GM19351 (cell line): Measurements from ENCODE around the gene NPM3.

Source experiments
- ATAC-seq: cut with Tn5 transposase; IDR thresholded peaks from one replicate; pipeline ENCODE4 v1.9.1; 2021; ENCODE audit warnings: mild to moderate bottlenecking, moderate library complexity; ENCODE audit not compliant: unreplicated experiment

The NPM3 gene

DNA sequence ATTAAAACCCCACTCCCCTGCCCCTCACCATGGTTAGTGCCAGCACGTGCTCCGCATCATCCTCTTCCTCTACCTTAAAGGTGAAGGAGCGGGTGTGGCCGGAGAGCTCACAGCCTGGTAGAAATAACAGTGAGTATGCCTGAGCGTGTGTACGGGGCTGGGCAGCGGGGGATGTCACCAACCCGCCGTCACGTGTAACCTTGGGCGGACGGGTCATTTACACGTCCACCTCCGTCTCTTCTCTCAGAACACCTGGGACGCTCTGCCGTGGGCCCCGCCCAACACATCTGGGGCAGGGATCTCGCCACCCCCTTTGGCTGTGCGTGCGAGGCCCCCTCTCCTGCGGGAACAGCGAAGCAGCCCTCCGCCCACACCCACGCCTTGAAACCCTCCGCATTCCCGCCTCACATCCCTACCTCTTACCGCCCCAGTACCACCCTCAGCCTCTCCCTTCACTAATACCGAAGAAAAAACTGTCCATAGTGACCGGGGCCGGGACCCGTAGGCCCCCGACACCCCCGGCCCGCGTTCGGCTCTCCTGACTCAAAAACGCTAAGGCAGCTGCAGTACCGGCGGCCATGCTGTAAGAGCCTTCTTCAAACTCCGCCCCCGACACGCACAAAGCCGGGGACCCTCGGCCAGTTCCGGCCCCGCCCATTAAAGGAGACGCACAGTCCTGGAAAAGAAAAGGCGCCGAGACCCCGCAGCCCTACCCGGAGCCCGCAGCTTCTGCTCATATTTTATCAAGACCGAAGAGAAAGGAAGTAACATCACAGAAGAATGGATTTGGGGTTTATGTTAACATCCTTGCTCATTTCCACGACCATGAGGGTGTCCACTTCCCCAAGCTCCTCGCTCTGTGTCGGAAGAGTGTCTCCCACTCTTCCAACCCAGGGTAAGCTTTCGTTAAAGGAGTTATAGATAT lies at the start of gene NPM3:
Gene NPM3 (minus strand): TSS at position 636 of the 925 bp plus-strand sequence. CDS start 56 bp downstream, at position 580.
- peak; percentile 74 for ATAC-seq

DNA sequence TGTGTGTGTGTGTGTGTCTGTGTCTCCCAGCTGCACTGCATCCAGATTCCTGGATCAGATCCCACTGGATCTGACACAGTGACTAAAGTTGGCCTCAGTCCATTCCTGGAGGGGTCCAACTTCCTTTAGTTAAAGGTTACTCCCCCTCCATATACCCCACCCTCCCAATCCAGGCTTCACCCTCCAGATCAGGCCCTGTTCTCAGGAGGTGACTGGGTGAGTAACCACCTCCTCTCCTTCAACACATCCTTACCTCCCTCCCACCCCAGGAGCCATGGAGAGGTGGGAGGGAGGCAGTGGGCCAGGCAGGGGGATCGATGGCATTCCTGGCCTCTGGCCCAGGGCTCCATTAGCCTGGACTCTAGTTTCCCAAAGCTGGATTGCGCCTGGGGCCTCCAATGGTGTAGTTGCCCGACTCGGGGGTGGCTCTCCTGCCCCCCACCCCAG lies 49.1 kb upstream of the NPM3 start:
- ATAC-seq, result no peak

DNA sequence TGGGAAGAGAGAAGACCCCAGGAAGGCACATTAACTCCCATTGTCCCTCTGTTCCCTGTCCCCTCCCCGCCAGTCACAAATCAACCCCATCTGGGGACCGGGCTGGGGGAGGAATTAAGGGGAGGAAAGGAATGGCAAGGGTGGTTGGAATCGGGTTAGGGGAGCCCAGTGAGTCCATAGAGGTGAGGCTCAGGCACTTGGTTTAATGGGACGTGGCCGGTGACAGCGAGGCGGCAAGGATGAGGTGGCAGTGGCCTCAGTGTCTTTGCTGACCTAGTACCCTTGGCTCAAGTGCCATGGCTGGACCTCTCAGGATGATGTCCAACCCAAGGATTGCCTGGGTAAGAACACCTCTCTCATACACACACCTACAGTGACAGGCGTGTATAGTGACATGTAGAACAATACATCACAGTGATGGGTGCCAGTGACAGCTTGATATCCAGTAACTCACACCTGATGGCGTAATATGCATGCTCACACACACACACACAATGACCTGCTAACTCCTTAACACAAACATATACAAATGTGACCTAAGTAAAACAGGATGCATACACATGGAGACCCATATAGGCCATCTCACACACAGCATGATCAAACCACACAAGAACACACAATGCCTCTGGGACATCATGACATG lies 48.0 kb upstream of the NPM3 start:
- ATAC-seq, result no peak

- ATAC-seq, result peak; percentile 66
These were observed 47.3 kb upstream of the NPM3 start for GRCh38 chr10:101830322-101831168.

GRCh38 chr10:101829561-101830315 lies 46.5 kb upstream of the NPM3 start:
- peak; percentile 41 for ATAC-seq

GRCh38 chr10:101828766-101829551 lies 45.7 kb upstream of the NPM3 start:
- no peak for ATAC-seq

- ATAC-seq, result no peak
These were observed 44.8 kb upstream of the NPM3 start for GRCh38 chr10:101827919-101828600.

DNA sequence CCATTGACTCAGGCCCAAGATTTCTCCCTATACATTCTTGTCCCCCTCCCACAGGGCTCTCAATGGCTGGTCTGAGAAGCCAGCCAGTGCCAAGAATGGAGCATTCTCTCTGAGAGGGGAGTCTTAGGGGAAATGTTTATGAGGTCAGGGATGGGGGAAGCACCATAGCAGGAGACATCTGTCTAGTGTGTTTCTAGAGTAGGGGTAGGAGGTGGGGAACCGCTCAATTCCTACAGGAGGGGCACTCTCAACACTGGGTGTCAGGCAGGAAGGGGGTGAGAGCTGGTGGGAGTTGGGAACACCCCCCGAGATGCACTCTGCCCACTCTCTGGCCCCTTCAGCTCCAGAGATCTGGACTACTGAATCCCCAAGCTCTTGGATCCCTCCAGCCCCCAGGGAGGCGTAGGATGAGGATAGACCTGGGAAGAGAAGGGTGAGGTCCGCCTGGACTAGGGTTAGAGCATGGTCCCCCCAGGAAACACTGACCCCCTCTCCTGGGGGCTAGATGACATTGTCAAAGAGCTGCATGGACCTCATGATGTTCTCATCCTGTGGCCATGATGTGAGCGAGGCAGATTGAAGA lies 43.7 kb upstream of the NPM3 start:
- ATAC-seq, result no peak

- no peak for ATAC-seq
These were observed 41.5 kb upstream of the NPM3 start for GRCh38 chr10:101824736-101825135.

GRCh38 chr10:101818872-101819633 lies 35.8 kb upstream of the NPM3 start:
- peak; percentile 32 for ATAC-seq

DNA sequence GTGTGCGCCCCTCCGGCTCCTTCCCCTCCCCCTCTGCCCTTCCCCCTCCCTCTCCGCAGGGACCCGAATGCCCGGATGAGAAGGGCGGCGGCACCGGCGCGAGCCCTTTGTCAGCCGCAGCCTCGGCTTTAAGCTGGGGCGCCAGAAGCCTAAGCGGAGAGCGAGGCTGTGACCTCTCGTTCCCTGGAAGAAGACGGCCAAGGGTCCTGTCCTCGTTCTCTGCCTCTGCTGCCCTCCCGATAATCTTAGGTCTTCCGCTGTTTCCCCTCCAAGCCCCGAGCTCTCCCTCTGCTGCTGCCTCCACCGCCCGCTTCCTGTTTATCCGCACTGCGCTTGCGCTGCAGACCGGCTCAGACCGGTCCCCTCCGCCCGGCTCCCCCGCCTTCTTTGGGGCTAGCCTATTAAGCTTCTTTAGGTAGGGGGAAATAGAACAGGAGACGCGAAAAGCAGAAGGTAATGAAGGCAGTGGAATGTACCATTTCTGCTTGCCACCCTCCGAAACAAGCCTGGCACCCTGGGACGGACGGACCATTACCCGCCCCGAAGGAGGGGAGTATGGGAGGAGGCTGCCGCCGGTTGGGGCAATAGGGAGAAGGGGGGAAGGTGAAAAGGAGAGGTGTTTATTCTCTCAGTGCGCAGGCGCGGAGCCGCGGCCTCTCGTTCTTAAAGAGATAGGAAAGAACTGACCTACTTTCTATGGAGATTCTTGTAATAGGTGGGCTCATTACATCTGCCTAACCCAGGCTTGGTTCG lies 35.0 kb upstream of the NPM3 start, which contains the start of gene OGA:
Gene OGA (minus strand): TSS at position 326 of the 753 bp plus-strand sequence. CDS start 422 bp downstream, outside the sequence.
- peak; percentile 81 for ATAC-seq

DNA sequence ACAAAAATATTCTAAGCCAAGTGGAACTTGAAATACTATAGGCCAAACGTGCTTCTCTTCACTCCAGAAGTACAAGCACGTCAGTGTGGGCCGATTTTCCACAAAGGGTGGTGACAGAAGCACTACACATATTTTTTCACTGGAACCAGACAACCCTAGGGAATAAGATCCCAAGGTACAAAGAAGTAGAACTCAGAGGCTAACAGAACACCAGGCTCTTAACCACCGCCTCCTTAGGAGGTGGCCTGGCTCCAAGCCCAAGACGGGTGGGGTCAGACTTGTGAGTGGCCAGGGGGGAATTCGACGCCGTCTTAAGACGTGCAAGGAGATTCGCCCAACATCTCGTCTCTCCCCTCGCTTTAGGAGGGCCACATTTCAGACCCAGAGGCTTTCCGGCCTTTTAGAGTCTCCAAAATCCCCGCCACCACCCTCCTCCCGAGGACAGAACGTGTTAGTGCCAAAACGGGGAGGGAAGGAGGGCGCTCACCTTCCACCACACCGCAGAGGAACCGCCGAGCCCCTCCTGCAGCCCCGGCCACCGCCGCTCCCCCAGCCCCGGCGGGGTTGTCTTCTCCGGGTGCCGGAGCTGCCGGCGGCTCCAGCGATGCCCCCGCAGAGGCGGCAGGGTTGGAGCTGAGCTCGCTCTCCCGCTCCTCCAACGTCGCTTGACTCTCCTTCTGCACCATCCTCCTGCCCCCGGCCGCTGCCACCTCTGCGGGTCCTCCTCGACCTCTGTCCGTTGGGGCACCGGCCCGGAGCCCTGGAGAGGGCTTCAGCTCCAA lies 34.3 kb upstream of the NPM3 start:
- ATAC-seq, result no peak

DNA sequence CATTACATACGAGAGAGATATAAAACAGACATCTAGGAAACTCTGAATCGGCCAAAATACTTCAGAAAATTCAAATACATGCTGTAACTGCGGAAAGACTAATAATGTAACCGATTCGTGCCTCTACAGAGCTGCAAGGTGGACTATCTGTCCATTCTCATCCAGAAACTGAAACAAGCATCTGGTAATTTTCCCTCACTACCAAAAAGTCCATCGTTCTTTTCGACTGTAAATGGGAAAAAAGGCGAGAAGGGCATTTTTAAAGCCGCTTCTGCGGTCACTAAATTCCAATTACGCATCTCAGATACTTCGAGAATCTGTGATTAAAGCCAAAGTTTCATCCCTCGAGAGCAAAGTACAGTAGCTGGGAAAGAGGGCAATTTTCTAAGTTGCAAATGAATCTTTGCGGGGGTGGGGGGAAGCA lies 33.7 kb upstream of the NPM3 start:
- ATAC-seq, result no peak

DNA sequence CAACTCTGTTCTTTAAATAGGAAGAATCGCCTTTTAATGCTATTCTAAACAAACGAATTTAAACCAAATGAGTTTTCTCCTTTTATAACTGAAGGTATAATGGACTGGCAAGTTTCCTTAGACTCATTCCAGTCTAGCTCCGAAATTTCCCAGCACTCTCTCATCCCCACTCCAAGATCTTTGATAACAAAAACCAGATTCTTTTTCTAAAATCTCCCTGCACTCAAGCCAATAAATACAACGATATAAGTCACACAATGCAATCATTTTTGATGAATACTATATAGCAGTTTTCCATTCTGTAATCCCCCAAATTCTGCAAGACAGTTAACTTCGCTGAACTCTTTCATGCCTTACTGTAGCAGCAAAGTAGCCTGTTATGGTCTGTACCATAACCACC lies 33.1 kb upstream of the NPM3 start:
- ATAC-seq, result no peak

- ATAC-seq, result no peak
These were observed 31.3 kb upstream of the NPM3 start for GRCh38 chr10:101814466-101815071.

DNA sequence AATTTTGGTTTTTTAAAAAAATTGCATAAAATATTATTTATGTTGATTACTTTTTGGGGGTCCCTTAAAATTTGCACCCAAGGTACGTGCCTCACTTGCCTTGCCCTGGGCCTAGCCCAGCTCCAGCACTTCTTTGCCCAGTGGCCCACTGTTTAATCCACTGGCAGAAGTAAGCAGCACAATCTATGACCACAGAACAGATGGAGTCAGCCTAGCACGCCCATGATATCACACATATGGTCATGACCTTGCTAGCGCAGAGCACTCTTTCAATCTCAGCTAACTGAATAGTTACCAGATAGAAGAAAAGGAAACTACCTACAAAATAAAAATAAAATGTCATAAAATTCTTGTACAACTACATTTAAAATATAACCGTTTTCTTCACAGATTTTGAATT lies 29.4 kb upstream of the NPM3 start:
- no peak for ATAC-seq
